Activated CD4-positive, alpha-beta T cell treated with anti-CD3 and anti-CD28 coated beads, Interleukin-2, amount 10 ng/mL, durations not matched to agents 24 days and 14 days (primary cell): ENCODE results near the gene ALDH1L2. TPM values are rescaled to one million over a fixed set of nuclear protein-coding genes. Genes with fewer than 3 reads are reported as not detected.
A peak's percentile ranks its signal among the peaks of the same experiment; 100 is the strongest.

ENCODE experiments used
- DNase-seq: peaks from one replicate; pipeline ENCODE4 v3.0.0; 2022
- H3K27ac Mint-ChIP-seq: one replicate; pipeline ENCODE4 v1.8.0; 2022; ENCODE audit warnings: mild to moderate bottlenecking, mixed read lengths
- H3K27me3 Mint-ChIP-seq: one replicate; pipeline ENCODE4 v1.8.0; 2022; ENCODE audit warnings: mixed read lengths
- H3K36me3 Mint-ChIP-seq: one replicate; pipeline ENCODE4 v1.8.0; 2022; ENCODE audit warnings: low read depth, mild to moderate bottlenecking, mixed read lengths
- H3K4me1 Mint-ChIP-seq: one replicate; pipeline ENCODE4 v1.8.0; 2021; ENCODE audit warnings: mixed read lengths
- H3K4me3 Mint-ChIP-seq: one replicate; pipeline ENCODE4 v1.8.0; 2022; ENCODE audit warnings: mild to moderate bottlenecking, moderate library complexity, mixed read lengths
- H3K9me3 Mint-ChIP-seq: one replicate; pipeline ENCODE4 v1.8.0; 2021; ENCODE audit warnings: mixed read lengths
- intact Hi-C: fragments of 100-400 bp; cut with micrococcal nuclease; formaldehyde crosslinking; loops from one replicate; pipeline ENCODE4 v1.15.1; 2023
- total RNA-seq: library from RNA; stranded (reverse); gene quantifications from 2 replicates; pipeline ENCODE4 v1.2.3, GENCODE V29; 2022

The ALDH1L2 gene
- total RNA-seq = 1.3 and 1.5 TPM in 2 replicates

DNA sequence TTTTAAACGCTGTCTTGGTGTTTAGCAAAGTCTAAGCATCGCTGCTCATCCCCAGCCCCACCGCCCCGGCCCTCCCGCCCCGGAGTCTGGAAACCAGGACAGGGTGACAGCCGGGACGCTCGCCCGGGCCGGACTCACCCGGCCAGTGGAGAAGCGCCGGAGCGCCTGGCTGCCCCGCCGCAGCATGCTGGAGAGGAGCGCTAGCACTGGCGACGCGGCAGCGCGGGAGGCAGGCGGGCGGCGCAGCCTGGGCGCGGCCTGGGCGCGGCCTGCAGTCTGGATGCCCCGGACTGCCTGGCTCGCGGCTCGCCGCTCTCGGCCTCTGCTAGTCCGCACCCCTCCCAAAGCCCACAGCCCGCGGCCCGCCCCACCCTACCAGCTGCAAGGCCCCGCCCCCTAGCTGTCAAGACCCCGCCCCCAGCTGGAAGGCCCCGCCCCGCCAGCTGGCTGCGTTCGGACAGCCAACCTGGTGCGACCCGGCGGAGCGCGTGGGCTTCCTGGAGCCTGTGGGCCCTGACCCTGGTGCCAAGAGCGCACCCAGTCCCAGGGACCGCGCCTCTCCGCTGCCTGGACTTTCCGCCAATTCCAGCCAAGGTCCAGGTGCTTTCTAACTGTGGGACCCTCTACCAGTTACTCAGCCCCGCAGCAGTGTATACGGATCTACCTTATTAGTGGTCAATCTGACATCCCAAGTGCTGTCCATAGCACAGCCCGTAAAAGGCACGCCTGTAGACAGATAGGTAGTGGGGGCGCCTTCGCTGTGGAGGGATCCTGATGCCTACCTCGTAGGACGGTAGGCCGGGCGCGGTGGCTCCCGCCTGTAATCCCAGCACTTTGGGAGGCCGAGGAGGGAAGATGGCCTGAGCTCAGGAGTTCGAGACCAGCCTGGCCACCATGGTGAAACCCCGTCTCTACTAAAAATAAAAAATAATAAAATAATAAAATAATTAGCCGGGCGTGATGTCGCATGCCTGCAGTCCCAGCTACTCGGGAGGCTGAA, at the start of gene ALDH1L2:
Gene ALDH1L2 (minus strand): TSS at position 208 of the 1,000 bp plus-strand sequence. CDS start 22 bp downstream, at position 186.
- Mint-ChIP-seq H3K4me3 (peak within 1 kb of the TSS; percentile 87), H3K36me3 (peaks cover 2% of the 10 kb centered on the region), H3K9me3 (no peaks in the 10 kb centered on the region), H3K27me3 (peaks cover 33% of the 10 kb centered on the region), H3K27ac (peak within 1 kb of the TSS; percentile 65), H3K4me1 (peaks cover 9% of the 10 kb centered on the region)
- peak; percentile 89 for DNase-seq
- intact Hi-C loops = loop anchor here (1.0 kb wide), 1 partner anchor 24 kb away; no protein-coding TSS in a partner anchor

DNA sequence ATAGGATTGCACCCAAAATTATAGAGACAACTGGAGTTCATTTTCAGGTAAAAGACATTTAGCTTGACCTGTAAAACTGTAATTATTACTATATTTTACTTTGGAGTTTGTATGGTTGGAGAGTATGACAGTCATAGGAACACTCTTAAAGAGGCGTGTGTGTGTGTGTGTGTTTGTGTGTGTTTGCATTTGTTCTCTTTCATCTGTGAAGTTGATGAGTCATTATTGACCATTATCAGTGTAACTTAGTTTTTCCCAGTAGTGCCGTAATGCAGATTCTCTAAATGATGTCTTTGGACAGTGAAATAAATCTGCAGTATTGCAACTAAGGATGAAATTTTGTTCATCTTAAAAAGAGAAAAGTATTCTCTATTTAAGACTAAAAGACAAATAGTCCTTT, 36.3 kb upstream of the ALDH1L2 start:
- H3K27ac Mint-ChIP-seq = no peak overlapping the region

DNA sequence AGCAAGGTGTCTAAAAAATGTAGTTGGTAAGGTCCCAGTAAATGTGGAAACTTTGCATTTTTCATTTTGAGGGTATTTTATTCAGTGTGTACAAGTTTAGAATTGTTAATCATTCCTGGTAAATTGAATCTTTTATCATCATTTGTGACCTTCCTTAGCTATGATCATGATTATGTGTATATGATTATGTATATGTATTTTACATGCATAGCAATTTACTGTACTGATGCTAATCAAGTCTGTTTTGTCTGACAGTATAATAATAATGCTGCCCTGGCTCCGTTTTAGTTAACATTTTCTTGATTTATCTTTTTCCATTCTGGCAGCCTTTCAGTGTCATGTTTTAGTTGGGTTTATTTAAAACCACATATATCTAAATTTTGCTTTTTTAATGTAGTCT, 32.7 kb upstream of the ALDH1L2 start:
- Mint-ChIP-seq H3K9me3 (no peaks in the 10 kb centered on the region), H3K27me3 (no peaks in the 10 kb centered on the region), H3K4me1 (peaks cover 12% of the 10 kb centered on the region), H3K36me3 (peaks cover 64% of the 10 kb centered on the region), H3K4me3 (no peak overlapping the region), H3K27ac (no peak overlapping the region)
- intact Hi-C loops = no loop called here
- DNase-seq = no peak

More for the DNA sequence above, 36.3 kb upstream of the ALDH1L2 start:
- no peaks in the 10 kb centered on the region for H3K27me3 Mint-ChIP-seq
- H3K9me3 Mint-ChIP-seq = no peaks in the 10 kb centered on the region
- intact Hi-C loops = no loop called here
- no peak overlapping the region for H3K4me3 Mint-ChIP-seq
- H3K36me3 Mint-ChIP-seq = peaks cover 60% of the 10 kb centered on the region
- DNase-seq = no peak
- H3K4me1 Mint-ChIP-seq = peaks cover 3% of the 10 kb centered on the region

DNA sequence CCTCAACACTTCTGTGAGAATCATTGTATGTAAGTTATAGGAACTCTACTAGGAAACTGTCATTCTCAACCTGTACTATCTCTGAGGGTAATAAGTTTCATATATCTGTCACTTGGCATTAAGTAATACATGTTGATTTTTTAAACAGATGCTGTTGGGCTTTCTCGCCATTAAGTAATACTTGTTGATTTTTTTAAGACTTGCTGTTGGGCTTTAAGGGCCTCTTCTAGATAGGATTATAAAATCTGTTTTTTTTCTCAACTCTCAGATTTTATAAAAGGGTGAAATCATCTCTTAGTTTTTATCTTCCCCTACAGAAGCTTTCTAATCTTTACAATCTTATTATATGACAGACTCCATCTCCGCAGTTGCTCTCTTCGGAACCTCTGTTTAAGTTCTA, 28.8 kb upstream of the ALDH1L2 start:
- H3K4me1 Mint-ChIP-seq = peaks cover 31% of the 10 kb centered on the region
- peaks cover 42% of the 10 kb centered on the region for H3K36me3 Mint-ChIP-seq
- intact Hi-C loops = no loop called here

DNA sequence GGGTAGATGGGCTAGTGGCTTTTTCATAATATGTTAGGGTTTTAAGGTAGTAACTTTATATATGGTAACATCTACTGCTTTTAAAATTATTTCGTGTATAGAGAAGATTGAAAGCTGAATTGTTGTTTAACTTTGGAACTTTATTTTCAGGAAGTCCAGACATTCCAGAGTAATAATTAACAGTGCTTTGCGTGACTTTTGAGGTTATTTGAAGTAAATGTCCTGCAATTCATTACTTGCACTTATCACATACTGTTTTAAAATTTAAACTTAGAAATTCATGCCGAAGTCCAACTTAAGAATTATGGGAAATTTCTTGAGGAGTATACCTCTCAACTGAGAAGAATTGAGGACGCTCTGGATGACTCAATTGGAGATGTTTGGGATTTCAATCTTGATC, 26.6 kb upstream of the ALDH1L2 start:
- peaks cover 9% of the 10 kb centered on the region for H3K27me3 Mint-ChIP-seq
- intact Hi-C loops = no loop called here
- H3K9me3 Mint-ChIP-seq = no peaks in the 10 kb centered on the region
- no peak overlapping the region for H3K4me3 Mint-ChIP-seq
- H3K27ac Mint-ChIP-seq = no peak overlapping the region
- H3K4me1 Mint-ChIP-seq = peaks cover 39% of the 10 kb centered on the region
- peaks cover 33% of the 10 kb centered on the region for H3K36me3 Mint-ChIP-seq
- DNase-seq = no peak

More for the DNA sequence above, 28.8 kb upstream of the ALDH1L2 start:
- no peaks in the 10 kb centered on the region for H3K9me3 Mint-ChIP-seq
- no peak for DNase-seq
- H3K27me3 Mint-ChIP-seq = no peaks in the 10 kb centered on the region
- H3K27ac Mint-ChIP-seq = no peak overlapping the region
- H3K4me3 Mint-ChIP-seq = no peak overlapping the region

DNA sequence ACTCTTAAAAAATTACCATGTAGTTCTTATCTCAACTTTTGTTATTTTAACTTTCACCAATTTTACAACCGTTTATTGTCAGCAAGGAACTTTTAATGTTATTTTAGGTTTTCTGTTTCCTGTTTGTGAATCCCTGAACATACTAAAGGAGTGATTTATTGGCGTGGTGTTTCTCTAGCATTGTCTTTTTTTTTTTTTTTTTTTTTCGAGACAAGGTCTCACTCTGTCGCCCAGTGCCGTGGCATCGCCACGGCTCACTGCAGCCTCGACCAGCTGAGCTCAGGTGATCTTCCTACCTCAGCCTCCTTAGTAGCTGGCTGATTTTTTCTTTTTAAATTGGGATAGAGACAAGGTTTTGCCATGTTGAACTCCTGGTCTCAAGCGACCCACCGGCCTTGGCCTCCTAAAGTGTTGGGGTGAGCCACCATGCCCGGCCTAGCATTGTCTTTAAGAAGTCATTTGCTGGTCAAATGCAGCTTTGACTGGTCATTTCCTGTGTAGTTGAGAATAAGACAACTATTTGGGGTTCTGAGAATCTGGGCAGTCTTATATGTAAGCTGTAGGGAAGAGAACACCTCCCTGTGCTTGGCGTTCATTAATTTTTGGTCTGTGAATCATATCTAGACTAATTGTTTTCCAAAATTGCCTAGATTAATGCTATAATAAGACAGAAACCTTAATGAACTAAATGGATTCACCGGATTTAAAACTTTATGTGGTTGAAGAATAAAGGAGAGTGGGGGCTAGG, 25.4 kb upstream of the ALDH1L2 start:
- Mint-ChIP-seq H3K4me3 (peak overlapping the region; percentile 96), H3K27me3 (peaks cover 13% of the 10 kb centered on the region), H3K27ac (peak overlapping the region; percentile 14), H3K4me1 (peaks cover 37% of the 10 kb centered on the region), H3K9me3 (peaks cover 4% of the 10 kb centered on the region), H3K36me3 (peaks cover 25% of the 10 kb centered on the region)
- no peak for DNase-seq
- intact Hi-C loops = loop anchor here (5.0 to 10.0 kb wide), 6 partner anchors 128 to 1142 kb away; partner anchors contain the start of genes APPL2, CHST11, NFYB and TDG

DNA sequence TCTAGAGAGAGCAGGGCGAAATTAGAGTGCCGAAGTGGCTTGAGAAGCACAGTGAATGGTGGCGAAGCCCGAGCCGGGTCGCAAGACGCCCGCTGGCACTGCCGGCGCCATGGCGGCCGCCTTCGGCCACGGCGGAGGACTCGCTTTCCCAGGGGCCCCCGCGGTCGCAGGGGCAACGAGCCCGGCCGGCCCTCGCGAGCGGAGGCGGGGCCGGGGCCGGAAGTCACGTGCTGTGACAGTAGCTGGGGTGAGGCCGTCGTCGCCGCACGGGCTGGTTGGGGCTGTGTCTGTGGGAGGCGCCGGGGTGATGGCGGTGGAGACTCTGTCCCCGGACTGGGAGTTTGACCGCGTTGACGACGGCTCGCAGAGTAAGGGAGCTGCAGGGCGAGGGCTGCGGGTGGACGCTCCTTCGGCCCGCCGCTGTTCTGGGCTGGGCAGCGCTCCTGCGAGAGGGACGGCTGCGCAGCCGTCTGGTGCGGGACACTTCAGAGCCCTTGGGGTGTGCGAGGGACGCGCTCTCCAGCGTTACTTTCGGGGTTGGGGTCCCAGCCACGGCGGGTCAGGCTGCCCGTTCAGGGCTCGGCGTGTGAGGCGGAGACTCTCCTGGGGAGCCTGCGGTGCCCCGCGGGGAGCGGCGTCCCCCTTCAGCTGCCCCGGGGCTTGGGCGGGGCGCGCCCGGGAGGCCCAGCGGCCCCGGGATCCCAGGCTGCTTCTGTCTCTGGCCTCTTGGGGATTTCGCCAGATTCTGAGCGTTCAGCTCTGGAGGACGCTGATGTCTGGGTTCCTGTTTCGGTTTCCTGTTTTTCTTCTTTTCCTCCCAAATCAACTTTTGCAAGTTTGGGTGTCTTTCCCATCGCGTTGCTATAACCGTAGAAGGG, 23.5 kb upstream of the ALDH1L2 start, which contains the start of gene WASHC4:
Gene WASHC4 (plus strand): TSS at position 238 of the 878 bp plus-strand sequence. CDS start 70 bp downstream, at position 308.
- H3K9me3 Mint-ChIP-seq = peaks cover 4% of the 10 kb centered on the region
- H3K27ac Mint-ChIP-seq = peak within 1 kb of the TSS; percentile 96
- H3K36me3 Mint-ChIP-seq = peaks cover 14% of the 10 kb centered on the region
- peaks cover 25% of the 10 kb centered on the region for H3K27me3 Mint-ChIP-seq
- H3K4me1 Mint-ChIP-seq = peaks cover 33% of the 10 kb centered on the region
- intact Hi-C loops = loop anchor here (1.0 to 10.0 kb wide), 9 partner anchors 23 to 1140 kb away; partner anchors contain the start of genes ALDH1L2, APPL2, C12orf75 and CHST11
- DNase-seq = peak; percentile 99
- peak within 1 kb of the TSS; percentile 96 for H3K4me3 Mint-ChIP-seq

DNA sequence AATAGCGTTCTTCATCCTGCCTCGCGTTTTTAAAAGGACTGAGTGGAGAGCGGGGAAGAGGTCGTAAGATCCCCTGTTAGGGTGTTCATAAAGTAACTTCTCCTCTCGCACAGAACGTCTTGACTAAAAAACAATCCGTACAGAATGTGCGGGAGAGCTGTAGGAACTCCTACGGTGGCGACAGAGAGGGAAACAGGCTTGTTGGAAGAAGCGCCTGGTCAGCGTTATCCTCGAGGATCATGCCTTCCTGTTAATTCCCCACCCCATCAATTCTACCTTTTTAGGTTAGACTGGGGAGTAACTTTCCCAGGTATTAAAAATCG, 22.9 kb upstream of the ALDH1L2 start:
- intact Hi-C loops = loop anchor here (1.0 to 10.0 kb wide), 8 partner anchors 130 to 1140 kb away; partner anchors contain the start of genes APPL2, C12orf75, CHST11 and NFYB
- Mint-ChIP-seq H3K27me3 (peaks cover 30% of the 10 kb centered on the region), H3K9me3 (peaks cover 4% of the 10 kb centered on the region), H3K27ac (peak overlapping the region; percentile 90), H3K4me1 (peaks cover 29% of the 10 kb centered on the region), H3K4me3 (peak overlapping the region; percentile 96), H3K36me3 (peaks cover 9% of the 10 kb centered on the region)
- DNase-seq = no peak

DNA sequence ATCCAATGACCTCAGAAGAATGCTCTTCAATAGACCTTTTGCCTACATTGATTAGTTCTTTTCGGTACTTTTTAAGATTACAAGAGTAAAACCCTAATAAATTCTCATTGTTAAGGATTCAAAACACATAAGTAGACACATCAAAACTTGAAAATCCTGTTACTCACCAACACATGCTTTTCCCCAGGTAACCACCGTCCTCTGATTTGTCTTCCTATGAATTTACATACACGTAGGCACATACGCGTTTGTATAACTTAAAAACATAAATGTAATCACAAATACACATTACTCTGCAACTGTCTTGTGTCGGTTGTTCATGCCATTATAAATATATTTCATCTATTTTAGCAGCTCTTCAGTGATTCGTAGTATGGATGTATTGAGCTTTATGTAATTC, 22.4 kb upstream of the ALDH1L2 start:
- H3K9me3 Mint-ChIP-seq = peaks cover 4% of the 10 kb centered on the region
- peak overlapping the region; percentile 90 for H3K27ac Mint-ChIP-seq
- H3K4me3 Mint-ChIP-seq = peak overlapping the region; percentile 96
- H3K4me1 Mint-ChIP-seq = peaks cover 25% of the 10 kb centered on the region
- peaks cover 5% of the 10 kb centered on the region for H3K36me3 Mint-ChIP-seq
- no peak for DNase-seq
- intact Hi-C loops = loop anchor here (1.0 to 10.0 kb wide), 8 partner anchors 131 to 1139 kb away; partner anchors contain the start of genes APPL2, C12orf75, CHST11 and NFYB
- peaks cover 32% of the 10 kb centered on the region for H3K27me3 Mint-ChIP-seq

DNA sequence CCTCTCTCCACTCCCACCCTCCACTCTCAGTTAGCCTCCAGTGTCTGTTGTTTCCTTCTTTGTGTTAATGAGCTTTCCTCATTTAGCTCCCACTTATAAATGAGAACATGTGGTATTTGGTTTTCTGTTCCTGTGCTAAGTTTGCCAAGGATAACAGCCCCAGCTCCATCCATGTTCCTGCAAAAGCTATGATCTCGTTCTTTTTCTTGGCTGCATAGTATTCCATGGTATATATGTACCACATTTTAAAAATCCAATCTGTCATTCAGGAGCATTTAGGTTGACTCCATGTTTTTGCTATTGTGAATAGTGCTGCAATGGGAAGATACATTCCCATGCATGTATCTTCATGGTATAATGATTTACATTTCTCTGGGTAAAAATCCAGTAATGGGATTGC, 20.5 kb upstream of the ALDH1L2 start:
- intact Hi-C loops = loop anchor here (5.0 to 10.0 kb wide), 6 partner anchors 133 to 1137 kb away; partner anchors contain the start of genes APPL2, CHST11, NFYB and TDG
- Mint-ChIP-seq H3K4me1 (peaks cover 25% of the 10 kb centered on the region), H3K9me3 (peaks cover 4% of the 10 kb centered on the region), H3K4me3 (no peak overlapping the region), H3K27me3 (peaks cover 41% of the 10 kb centered on the region), H3K36me3 (no peaks in the 10 kb centered on the region), H3K27ac (no peak overlapping the region)
- no peak for DNase-seq

DNA sequence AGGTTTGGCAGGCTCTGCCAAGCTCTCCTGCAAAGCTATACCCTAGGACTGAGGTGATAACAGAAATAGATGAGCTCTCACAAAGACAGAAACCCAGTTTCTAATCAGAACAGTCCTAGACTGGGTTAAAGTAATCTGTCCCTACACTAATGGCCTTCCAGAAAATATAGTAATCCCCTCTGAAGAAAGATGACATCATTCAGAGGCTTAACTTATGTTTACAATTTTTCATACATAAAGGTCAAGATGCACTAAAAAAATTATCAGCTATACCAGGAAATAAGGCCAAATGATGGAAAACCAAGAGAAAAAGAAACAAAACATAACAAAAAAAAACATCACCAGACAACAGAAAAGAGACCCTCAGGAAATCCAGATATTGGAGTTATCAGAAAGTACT, 18.4 kb upstream of the ALDH1L2 start:
- intact Hi-C loops = loop anchor here (10.0 kb wide), 1 partner anchor 898 kb away; no protein-coding TSS in a partner anchor
- H3K27ac Mint-ChIP-seq = no peak overlapping the region
- DNase-seq = no peak
- H3K9me3 Mint-ChIP-seq = peaks cover 9% of the 10 kb centered on the region
- peaks cover 62% of the 10 kb centered on the region for H3K27me3 Mint-ChIP-seq
- H3K36me3 Mint-ChIP-seq = no peaks in the 10 kb centered on the region
- peaks cover 13% of the 10 kb centered on the region for H3K4me1 Mint-ChIP-seq
- no peak overlapping the region for H3K4me3 Mint-ChIP-seq

DNA sequence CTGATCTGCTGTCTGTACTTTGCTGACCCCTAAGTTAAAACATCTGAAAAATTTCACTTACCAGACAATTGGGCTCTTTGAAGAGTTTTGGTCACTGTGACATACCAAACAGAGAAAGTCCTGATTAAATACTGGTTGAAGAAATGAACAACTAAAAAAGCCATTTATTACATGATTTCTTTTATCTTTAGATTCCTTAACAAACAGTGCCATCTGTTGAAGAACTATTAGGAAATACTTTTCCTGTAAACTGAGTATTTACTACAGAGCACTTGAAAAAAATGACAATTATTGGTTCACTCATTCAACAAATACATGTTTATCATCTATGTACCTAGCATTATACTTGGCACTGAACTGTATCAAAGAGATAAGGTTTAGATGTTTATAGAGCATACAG, 16.7 kb upstream of the ALDH1L2 start:
- no peak for DNase-seq
- H3K27ac Mint-ChIP-seq = no peak overlapping the region
- intact Hi-C loops = loop anchor here (10.0 kb wide), 1 partner anchor 896 kb away; no protein-coding TSS in a partner anchor
- H3K4me3 Mint-ChIP-seq = no peak overlapping the region
- peaks cover 19% of the 10 kb centered on the region for H3K9me3 Mint-ChIP-seq
- peaks cover 5% of the 10 kb centered on the region for H3K4me1 Mint-ChIP-seq
- H3K36me3 Mint-ChIP-seq = no peaks in the 10 kb centered on the region
- H3K27me3 Mint-ChIP-seq = peaks cover 57% of the 10 kb centered on the region
